Fibroblast of the aortic adventitia (primary cell): ENCODE results near the gene HEPHL1. TPM values are rescaled to one million over a fixed set of nuclear protein-coding genes. Genes with fewer than 3 reads are reported as not detected.

Experiments
- DNase-seq: peaks from one replicate; pipeline ENCODE4 v3.0.0-alpha.2; 2010; ENCODE audit warnings: low read depth
- H3K4me3 ChIP-seq: 2 replicates; pipeline ENCODE4 v1.5.1; 2011; ENCODE audit warnings: low read depth, mild to moderate bottlenecking, control low read depth, low read length, moderate library complexity
- CTCF ChIP-seq: IDR thresholded peaks from 2 replicates; pipeline ENCODE4 v1.5.1; 2011; ENCODE audit warnings: mild to moderate bottlenecking, low read length, control low read depth, inconsistent platforms; ENCODE audit not compliant: insufficient read depth
- total RNA-seq: library from RNA; depleted of rRNA; stranded (reverse); fragments of >200 nt; gene quantifications from 2 replicates; pipeline ENCODE4 v1.2.3, GENCODE V29; 2012; ENCODE audit warnings: low replicate concordance

HEPHL1 gene
- total RNA-seq, 1 donor = not detected

- peak; percentile 67 for DNase-seq
- TF ChIP-seq CTCF = no peak
- H3K4me3 ChIP-seq = no peak overlapping the region
Measured at GRCh38 chr11:94000659-94001058, 20.5 kb upstream of the HEPHL1 start.

- no peak for TF ChIP-seq CTCF
- peak; percentile 81 for DNase-seq
- no peak overlapping the region for H3K4me3 ChIP-seq
Measured at GRCh38 chr11:94002226-94002625, 18.9 kb upstream of the HEPHL1 start.

GRCh38 chr11:94007426-94007825 lies 13.7 kb upstream of the HEPHL1 start:
- no peak for TF ChIP-seq CTCF
- no peak for DNase-seq
- H3K4me3 ChIP-seq = no peak overlapping the region

DNA sequence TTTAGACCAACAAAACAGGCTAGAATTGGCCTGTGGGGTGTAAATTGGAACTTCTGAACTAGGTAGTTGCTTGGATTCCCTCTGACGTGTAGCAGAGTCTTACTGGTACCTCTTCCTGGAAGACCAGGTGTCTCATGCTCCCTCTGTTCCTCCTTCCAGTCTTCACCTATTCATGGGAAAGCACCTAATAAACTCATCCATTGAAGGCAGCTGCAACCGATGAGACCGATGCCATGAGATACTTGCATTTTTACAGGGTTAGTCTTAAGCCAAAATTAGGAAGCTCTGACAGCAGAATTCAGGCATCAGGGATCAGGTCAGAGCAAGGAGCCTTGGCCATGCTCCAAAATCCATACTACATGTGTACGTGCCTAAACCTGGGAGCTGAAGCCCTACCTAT lies 13.2 kb upstream of the HEPHL1 start:
- no peak overlapping the region for H3K4me3 ChIP-seq
- TF ChIP-seq CTCF = no peak
- DNase-seq = no peak

GRCh38 chr11:94010136-94010535 lies 11.0 kb upstream of the HEPHL1 start:
- no peak overlapping the region for H3K4me3 ChIP-seq
- no peak for TF ChIP-seq CTCF
- DNase-seq = no peak

DNA sequence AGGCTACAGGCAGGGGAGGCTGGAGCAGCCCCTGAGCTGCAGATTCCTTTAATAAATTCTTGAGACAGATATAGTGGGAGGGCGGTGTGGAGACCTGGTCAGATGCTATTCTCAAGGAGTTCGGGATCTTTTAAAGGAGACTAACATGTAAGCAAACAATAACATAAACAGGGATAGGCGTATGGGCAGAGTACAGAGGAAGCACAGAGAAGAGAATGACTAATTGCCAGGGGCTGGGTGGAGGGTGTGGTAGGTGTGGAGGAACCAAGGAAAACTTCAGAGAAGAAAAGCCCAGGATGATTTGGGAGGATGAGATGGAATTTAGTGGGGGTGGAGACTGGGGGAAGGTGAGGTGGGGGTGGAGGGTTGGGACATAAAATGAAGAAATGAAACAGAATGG lies 9.7 kb upstream of the HEPHL1 start:
- DNase-seq = no peak
- TF ChIP-seq CTCF = no peak
- no peak overlapping the region for H3K4me3 ChIP-seq

- H3K4me3 ChIP-seq = no peak overlapping the region
- no peak for TF ChIP-seq CTCF
- peak; percentile 33 for DNase-seq
Measured at GRCh38 chr11:94017446-94017845, 3.7 kb upstream of the HEPHL1 start.
